NCI-H1092 (cell line): ENCODE results near the gene SMCO2.

Source experiments
- DNase-seq: peaks from one replicate; lab custom pipeline; 2025; lab: John Stamatoyannopoulos, UW

SMCO2 gene

DNA sequence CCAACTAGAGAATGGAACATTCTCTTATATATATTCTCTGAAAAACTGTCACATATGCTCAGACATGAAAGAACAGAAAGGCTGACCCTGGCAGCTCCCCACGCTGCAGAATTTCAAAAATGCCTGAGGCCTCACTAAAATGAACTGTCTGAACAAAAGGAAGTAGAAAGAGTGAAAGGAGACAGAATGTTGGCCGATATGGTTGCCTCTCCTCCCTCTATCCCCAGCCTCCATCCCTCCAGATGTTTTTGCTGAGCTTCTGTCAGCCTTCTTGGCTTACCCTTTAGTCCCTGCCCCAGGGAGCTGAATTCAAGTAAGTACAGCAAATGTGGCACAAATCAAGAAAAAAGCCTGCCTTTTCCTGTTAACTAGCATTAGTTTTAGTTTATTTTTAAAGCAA lies 6.9 kb downstream of the SMCO2 start:
- no peak for DNase-seq

DNA sequence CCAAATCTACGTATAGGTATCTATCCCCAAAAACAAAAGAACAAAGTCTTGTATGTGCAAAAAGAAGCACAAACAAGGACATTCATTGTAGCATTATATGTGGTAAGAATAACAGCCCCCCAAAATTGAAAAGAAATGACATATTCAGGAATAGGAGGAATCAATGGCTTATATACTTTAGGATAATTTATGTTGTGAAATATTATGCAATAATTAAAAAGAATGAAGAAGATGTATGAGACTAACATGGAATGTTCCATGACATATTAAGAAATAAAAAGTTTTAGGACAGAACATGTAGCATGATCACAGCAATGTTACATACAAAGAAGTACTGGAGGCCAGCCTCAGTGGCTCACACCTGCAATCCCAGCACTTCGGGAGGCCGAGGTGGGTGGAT lies 9.1 kb downstream of the SMCO2 start:
- no peak for DNase-seq

DNA sequence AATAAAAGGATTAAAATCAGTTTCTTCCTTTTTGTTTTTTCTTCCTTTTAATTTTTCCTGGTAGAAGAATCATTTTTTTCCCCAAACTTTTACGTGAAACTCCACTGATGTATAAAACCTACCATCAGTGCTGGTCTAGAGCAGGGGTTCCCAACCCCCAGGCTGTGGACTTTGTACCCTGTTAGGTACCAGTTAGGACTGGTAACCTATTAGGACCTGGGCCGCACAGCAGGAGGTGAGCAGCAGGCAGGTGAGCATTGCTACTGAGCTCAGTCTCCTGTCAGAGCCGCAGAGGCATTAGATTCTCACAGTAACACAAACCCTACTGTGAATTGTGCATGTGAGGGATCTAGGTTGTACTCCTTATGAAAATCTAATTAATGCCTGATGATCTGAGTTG lies 10.1 kb downstream of the SMCO2 start:
- no peak for DNase-seq

DNA sequence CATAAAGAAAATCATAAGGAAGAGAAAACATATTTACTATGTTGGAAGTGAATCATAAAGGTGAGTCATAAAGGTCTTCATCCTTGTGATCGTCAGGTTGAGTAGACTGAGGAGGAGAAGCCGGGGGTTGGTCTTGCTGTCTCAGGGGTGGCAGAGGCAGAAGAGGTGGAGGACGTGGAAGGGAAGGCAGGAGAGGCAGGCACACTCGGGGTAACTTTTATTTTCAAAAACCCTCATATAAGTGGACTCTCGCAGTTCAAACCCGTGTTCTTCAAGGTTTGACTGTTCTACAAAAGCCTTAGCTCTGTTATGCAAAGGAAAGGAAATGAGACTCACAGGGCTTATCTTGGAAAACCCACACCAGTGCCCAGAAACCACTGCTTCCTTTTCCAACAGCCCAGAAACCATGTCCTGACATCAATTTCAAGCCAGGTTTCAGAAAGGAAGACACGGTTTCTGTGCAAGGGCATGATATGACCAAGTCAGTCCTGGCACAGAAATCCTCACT lies 14.0 kb downstream of the SMCO2 start:
- no peak for DNase-seq

DNA sequence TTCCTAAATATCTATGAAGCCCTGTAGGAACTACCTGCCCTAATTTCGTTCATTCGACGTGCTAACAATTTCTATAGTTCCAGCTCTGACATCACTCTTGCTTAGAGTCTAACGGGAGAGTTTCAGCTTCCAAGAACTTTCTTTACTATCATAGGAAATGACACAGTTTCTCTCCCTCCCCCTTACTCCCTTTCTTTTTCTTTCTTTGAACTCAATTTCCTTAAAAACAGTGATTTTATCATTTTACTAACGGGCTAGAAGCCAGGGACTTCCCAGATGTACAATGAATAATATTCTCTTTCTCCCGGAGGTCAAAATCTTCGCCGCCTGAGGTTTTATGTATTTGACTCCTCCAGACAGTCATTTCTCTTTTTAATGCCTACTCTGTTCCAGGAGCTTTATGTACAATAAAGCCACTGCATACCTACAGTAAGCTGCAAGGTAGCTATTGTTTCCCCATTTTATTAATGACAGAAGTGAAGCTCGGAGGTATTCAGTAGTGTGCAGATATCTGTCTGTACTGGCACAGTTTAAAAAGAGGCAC lies 15.7 kb downstream of the SMCO2 start:
- no peak for DNase-seq

DNA sequence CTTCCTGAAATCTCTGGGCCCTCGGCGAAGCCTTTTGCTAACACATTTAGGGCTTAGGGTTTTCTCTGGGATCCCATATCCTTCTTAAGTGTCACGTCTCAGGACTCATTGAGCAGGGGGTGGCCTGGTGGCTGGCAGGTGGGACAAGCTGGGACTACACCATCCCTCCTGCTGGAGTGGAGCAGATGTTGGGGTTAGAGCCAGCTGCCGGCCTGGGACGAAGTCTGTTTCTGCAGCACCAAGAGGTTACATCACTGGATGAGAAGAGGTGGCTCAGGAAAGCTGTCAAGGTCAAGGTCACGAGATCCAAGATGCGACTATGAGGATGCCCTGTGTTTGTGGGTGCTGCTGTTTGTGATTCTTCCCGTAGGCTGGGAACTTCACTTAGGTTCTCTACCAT lies 16.3 kb downstream of the SMCO2 start:
- no peak for DNase-seq

DNA sequence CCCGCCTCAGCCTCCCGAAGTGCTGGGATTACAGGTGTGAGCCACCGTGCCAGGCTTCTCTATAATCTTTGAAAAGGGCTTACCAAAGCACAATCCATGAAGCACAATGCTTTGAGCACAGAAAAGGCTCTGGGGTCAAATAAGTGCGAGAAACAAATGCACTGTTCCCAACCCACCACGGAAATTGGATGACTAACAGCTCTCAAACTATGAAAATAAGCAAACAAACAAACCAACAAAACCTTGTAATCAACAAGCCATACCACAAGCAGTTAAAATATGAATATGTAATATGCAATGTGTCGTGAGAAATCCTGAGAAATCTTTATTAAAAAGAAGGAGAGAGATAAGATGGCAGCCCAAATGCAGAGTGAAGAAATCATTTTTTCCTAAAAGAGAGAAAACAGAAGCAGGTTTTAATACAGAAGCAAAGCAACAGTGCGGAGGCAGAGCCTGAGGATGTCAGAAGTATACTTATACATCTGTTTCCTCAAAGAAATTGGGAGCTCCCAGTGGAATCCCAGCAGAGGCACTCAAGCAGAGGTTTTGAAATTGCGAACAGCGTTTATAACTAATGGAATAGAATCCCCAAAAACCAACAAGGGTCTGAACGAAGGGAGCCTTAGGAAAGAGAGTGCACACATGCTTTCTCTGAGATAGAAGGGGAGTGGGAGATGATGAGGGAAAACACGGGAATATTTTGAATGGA lies 17.1 kb downstream of the SMCO2 start:
- DNase-seq: no peak

DNA sequence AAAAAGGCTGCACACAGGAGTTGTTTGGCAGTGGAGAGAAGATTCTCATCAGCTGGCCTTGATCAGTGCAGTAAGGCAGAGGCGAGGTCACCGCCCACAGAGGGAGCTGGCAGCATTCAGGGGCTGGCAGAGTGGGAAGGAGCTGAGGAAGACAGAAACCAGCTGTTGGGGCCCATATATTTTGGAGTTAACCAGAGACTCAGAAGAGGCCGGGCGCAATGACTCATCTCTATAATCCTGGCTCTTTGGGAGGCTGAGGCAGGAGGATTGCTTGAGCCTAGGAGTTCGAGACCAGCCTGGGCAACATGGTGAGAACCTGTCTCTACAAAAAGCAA lies 17.7 kb downstream of the SMCO2 start:
- no peak for DNase-seq

DNA sequence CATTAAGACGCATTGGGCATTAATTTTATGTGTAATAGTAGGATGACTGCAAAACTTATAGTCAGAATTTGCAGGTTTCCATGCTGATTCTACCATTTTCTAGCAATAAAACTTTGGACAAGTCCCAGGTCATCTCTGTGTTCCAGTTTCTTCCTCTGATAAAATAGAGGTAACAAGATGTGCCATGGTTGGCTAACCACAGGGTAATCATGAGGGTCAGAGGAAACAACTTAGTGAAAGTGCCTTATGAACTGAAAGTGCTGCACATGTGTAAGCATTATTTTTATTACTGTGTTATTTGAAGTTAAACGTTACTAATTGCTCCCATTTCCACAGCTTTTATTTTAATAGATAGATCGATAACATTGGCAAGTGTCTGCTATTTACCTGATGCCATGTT lies 21.1 kb downstream of the SMCO2 start:
- DNase-seq: no peak

DNA sequence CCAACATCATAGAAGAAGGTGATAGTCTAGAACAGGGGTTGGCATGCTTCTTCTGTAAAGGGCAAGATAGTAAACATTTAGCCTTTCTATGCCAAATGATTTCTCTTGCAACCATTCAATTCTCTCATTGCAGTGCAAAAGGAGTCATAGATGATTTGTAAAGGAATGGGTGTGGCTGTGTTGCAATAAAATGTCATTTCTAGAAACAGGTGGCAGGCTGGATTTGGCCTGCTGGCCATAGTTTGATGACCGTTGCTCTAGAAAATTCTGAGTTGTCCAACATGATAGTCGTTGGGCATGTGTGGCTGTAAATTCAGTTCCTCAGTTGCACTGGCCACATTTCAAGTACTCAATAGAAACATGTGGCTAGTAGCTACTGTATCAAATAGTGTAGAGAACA lies 21.7 kb downstream of the SMCO2 start:
- no peak for DNase-seq

DNA sequence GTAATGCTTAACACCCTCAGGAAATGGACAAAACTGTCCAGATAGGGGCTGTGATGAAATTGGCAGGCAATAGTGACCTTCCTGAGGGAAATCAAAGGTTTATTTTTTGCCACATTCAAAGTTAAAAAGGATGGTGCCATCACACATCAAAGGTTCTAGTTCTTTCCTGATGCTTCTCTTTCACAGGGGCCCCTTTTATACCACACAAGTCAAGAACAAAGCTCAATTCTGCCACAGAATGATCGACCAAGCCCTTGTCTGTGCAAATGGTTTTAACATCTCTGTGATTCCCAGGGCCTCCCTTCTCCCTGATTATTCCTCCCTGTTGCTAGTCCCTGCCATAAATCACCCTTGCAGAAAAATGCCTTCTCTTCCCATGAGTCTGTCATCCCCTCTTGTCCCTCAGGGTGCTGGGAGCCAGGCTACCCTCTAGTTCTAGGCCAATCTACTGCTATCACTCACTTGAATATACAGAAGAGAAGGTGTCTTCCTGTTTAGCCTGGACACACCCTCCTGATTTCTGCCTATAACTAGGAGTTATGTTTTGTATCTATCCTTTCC lies 22.7 kb downstream of the SMCO2 start:
- no peak for DNase-seq

DNA sequence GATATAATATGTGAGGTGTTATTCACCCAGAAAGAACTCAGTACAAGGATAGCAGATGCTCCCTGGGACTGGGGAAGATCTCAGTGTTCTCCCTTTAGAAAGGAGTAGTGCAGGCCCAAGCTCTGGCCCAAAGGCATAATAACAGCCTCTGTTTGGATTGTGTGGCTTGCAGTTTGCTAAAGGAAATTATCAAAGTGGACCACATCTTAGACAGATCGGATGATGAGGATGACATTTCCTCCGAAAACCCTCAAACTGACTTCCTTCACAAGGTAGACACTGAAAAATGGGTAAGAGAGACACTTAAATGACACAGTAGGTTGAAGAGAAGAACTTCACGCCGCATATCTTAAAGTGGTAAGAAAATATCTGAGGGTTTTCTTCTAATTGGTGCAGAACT lies 26.1 kb downstream of the SMCO2 start:
- DNase-seq: no peak

DNA sequence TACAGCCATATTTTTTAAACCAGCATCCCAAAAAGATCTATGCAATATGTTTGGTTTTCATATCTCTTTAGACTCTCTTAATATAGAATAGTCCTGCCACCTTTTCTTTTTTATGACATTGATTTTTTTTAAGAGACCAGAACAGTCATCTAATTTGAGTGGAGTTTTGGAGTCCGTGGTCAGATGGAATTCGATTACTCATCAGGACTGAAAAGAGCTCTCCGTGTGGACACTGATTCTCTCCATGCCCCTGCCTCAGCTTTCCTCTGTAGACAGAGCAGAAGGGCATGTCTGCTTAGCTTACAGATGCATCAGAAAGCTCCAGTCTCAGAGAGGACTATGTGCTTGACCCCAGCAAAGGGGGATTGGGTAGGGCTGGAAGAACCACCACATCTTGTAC lies 27.8 kb downstream of the SMCO2 start:
- no peak for DNase-seq

DNA sequence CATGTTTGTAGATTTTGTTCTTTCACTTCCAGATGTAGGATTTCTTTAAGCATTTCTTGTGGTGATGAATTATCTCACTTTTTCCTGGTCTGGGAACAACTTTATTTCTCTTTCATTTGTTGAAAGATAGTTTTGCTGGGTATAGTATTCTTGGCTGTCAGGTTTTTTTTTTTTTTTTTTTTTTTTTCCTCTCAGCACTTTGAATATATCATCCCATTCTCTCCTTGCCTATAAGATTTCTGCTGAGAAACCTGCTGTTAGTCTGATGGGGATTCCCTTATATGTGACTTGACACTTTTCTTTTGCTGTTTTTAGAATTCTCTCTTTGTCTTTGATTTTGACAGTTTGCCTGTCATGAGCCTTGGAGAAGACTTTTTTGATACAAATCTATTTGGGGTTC lies 30.5 kb downstream of the SMCO2 start:
- DNase-seq: no peak

DNA sequence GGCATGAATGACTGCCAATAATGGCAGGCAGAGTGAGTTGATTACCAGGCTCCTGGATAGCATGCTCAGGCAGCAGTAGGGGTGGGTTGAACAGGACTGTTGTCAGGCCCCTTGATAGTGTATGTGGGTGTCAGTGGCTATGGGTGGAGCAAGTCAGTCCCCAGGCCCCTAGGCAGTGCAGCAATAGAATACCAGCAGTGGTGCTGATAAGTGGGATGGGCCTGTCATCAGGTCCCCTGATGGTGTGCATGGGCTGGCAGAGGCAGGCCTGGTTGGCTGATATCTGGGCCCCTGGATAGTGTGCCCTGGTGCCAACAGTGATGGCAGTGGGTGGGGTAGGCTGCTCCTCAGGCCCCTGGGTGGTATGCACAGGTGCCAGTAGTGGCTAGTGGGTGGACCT lies 32.4 kb downstream of the SMCO2 start:
- DNase-seq: no peak

DNA sequence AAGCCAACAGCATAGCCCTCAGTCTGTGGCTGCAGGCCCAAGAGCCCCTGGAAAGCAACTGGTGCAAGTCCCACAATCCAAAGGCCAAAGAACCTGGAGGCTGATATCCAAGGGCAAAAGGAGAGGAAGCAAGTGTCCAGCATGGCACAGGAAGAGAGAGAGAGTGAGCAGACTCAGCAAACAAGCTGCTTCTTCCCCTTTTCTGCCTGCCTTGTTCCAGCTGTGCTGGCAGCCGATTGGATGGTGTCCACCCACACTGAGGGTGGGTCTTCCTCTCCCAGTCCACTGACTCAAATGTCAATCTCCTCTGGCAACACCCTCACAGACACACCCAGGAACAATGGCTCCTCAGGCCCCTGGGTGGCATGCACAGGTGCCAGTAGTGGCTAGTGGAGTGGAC lies 33.5 kb downstream of the SMCO2 start:
- no peak for DNase-seq

DNA sequence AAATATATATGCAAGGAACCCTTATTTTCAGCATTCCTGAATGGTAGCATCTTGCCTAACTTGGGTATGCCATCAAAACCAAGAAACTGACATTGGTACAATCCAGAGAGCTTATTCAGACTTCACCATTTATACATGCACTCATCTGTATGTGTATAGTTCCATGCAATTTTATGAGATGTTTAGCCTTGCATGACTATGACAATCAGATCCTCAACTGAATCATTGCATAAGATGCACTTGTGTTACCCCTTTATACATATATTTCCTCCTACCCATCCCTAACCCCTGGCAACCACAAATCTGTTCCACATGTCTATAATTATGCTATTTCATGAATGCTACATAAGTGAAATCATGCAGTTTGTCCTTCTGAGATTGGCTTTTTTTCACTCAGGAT lies 40.4 kb downstream of the SMCO2 start:
- no peak for DNase-seq

DNA sequence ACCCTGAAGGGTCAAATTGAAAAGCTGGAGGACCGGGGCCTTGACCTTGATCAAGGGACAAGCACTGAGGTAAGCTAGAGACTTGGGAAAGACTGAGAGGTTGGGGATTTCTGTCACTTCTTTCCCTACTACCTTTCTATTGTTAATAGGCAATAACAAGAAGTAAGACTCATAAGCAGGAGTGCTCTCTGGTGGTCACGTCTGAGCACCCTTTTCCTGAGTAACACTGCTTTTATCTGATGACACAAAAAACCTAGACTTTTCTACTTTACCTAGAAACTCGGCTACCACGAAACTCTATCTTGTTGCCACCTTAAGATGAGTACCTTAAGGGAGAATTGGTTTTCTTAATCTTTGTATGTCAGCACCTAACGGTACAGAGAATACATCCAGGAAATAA lies 41.9 kb downstream of the SMCO2 start:
- DNase-seq: no peak

DNA sequence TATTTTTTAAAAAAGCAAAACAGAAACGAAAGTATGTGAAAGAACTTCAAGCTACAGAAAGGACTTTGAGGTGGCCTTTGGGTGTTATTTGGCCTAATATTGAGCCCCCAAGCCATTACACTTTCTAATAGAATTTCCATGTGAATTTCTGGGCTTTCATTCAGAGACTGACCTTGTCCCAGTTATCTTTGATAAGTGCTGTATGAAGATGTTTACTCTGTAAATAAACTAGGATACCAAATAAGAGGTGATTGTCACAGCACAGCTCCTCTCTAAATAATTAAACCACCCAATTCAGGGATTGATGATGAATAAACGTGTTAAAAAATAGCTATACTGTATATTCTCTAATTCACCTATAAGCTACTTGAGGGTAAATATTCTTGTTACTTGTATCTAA lies 44.7 kb downstream of the SMCO2 start:
- DNase-seq: no peak

DNA sequence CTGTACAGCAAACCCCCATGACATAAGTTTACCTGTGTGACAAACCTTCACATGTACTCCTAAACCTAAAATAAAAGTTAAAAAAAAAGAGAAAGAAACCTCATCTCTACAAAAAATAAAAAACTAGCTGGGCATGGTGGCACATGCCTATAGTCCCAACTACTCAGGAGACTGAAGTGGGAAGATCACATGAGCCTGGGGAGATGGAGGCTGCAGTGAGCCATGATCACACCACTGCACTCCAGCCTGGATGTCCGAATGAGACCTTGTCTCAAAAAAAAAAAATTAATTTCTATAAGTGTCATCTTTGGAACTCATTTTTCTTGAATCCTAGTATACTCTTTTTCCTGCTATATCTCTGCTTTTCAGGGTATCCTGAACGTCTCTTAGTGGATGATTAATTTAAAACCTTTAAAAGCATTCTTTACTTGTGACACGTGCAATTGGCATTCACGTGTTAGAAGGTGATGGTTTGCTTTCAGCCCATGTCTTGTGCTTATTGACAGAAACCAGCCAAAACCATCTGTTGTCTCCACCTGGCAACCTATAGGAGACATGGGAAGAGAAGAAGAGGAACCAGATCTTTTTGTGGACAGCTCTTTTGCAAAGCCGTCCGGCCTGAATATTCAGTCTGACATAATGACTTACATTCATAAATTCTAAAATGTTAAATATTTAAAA lies 46.9 kb downstream of the SMCO2 start:
- DNase-seq: no peak

DNA sequence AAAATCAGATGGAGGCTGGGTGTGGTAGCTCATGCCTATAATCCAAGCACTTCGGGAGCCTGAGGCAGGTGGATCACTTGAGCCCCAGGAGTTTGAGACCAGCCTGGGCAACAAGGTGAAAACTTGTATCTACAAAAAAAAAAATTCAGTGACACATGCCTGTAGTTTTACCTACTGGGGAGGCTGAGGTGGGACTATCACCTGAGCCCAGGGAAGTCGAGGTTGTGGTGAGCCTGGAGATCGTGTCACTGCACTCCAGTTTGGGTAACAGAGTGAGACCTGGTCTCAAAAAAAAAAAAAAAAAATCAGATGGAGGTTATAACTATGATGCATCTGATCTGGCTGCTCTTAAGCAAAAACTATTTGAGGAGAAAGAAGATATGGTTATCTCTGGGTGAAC lies 50.9 kb downstream of the SMCO2 start:
- no peak for DNase-seq

DNA sequence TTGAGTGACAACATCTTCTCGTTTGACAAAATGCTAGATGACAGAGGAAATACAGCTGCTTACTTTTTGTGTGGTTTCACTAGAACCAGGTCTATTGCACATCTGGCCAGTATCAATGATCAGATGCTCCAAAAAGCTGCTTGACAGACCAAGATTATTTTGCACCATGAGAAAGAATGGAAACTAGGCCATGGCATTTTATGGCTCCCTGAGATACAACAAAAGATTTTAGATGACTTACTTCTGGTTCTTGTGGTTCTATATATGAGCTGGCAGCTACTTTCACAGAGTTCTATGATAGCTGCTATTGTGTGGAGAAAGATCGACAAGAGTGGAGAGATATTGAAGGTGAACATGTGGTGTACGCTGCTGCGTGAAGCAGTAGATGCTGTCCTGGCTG lies 51.6 kb downstream of the SMCO2 start:
- no peak for DNase-seq

DNA sequence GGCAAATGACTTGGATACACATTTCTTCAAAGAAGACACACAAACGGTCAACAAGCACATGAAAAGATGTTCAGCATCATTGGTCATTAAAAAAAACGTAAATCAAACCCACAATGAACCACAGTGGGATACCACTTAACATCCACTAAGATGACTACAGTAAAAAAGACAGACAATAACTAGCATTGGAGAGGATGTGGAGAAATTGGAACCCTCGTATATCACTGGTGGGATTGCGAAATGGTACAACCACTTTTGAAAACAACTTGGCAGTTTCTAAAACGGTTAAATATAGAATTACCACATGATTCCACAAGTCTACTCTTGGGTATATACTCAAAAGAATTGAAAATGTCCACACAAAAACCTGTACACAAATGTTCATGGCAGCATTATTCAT lies 52.2 kb downstream of the SMCO2 start:
- no peak for DNase-seq

DNA sequence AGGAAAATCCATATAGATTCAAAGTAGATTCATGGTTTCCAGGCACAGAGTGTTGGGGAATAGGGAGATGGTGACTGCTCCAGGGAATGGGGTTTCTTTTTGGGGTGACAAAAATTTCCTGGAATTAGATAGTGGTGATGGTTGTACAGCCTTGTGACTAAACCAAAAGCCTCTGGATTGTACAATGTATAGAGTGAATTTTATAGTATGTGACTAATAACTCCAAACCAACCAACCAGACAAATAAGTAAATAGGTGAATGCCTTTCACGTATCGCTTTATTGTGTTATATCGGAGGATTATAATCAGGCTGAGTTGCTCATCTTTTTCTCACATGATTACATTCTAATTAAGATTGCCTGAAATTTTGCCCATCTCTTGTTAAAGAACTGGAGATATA lies 52.8 kb downstream of the SMCO2 start:
- no peak for DNase-seq
